Muscle of leg (tissue), 11 donors: ENCODE data around the gene SLC24A4. TPM values are rescaled to one million over a fixed set of nuclear protein-coding genes. Genes with fewer than 3 reads are reported as not detected.

Experiments used
- DNase-seq: peaks from one replicate; pipeline ENCODE4 v3.0.0; 2013
- H3K27ac ChIP-seq: one replicate; pipeline ENCODE4 v1.5.1; 2013; ENCODE audit warnings: mild to moderate bottlenecking, low read length, control low read depth
- H3K27me3 ChIP-seq: one replicate; pipeline ENCODE4 v1.6.1; 2013; ENCODE audit warnings: low read length; ENCODE audit not compliant: control insufficient read depth, insufficient read depth
- H3K36me3 ChIP-seq: one replicate; pipeline ENCODE4 v1.6.1; 2013; ENCODE audit warnings: low read length; ENCODE audit not compliant: control insufficient read depth, insufficient read depth
- H3K4me1 ChIP-seq: one replicate; pipeline ENCODE4 v1.6.1; 2013; ENCODE audit warnings: low read length; ENCODE audit not compliant: control insufficient read depth, insufficient read depth
- H3K4me3 ChIP-seq: one replicate; pipeline ENCODE4 v1.5.1; 2013; ENCODE audit warnings: low read length, control low read depth
- H3K9me3 ChIP-seq: replicated peaks from 2 replicates; pipeline ENCODE4 v1.6.1; 2013; ENCODE audit warnings: low read depth, low read length; ENCODE audit not compliant: control insufficient read depth
- WGBS: methylation state at CpG from one replicate; pipeline ENCODE4 v1.1.5; 2013; ENCODE audit warnings: missing lambda C conversion rate; ENCODE audit not compliant: insufficient coverage; 5-methylcytosine and 5-hydroxymethylcytosine counted together
- polyA plus RNA-seq, 8 donors: library from polyadenylated mRNA; unstranded; fragments of 120-200 nt; gene quantifications; one replicate each; pipeline versions ENCODE4 v1.2.1 to v1.2.3, GENCODE V29; 2013; ENCODE audit warnings: inconsistent platforms in 1 of 8, low replicate concordance in 1 of 8; ENCODE audit not compliant: insufficient read length in 8 of 8, insufficient read depth in 1 of 8
- total RNA-seq: library from RNA; stranded (reverse); fragments of 120-200 nt; gene quantifications from one replicate; pipeline ENCODE4 v1.2.4, GENCODE V29; 2013

The SLC24A4 gene
- total and polyA plus RNA-seq, 9 donors = 1.8 to 6.6 (median 2.9) TPM

DNA sequence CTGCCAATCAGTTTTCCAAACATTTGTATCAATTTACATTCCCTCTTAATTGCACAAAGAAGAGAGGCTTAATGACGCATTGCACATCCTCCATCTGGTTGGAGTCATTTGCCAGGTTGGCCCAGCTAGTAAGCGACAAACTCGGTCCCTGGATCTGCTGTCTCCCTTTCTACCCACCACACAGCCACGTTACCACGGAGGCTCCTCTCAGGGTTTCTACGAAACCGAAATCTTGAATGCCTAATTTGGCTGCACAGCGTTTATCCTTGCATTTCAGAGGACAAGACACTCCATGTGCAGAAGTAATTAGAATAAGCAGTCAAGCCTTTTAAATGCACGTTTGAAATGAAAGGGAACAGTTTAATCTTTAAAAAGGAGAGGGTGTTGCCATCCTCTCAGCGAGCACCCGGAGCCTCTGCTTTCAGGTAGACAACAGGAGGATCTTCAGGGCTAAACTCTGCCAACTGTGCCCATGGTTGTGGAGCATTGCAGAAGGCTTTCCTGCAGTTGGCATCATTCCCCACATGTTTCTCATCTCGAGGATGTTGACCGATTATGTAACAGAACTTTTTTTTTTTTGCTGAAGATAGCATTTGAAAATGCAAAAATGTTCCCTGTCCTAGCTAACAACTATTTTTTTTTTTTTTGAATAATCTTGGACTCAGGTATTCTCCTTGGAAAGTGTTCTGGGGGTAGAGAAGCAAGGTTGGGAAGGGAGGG, 37.8 kb downstream of the SLC24A4 start:
- no peaks in the 10 kb centered on the region for H3K9me3 ChIP-seq
- H3K4me3 ChIP-seq = no peak overlapping the region
- WGBS = 56% methylated on average over 8 of the region's 13 CpGs
- peaks cover 18% of the 10 kb centered on the region for H3K27me3 ChIP-seq
- no peaks in the 10 kb centered on the region for H3K36me3 ChIP-seq
- DNase-seq = no peak
- H3K4me1 ChIP-seq = no peaks in the 10 kb centered on the region
- H3K27ac ChIP-seq = no peak overlapping the region

GRCh38 chr14:92362781-92363235, 39.8 kb downstream of the SLC24A4 start:
- Histone ChIP-seq H3K4me3 (no peak overlapping the region), H3K36me3 (no peaks in the 10 kb centered on the region), H3K4me1 (peaks cover 2% of the 10 kb centered on the region), H3K27me3 (peaks cover 18% of the 10 kb centered on the region), H3K27ac (no peak overlapping the region), H3K9me3 (no peaks in the 10 kb centered on the region)
- WGBS = 82% methylated on average over 14 of the region's 14 CpGs
- peak; percentile 69 for DNase-seq

- no peak overlapping the region for H3K4me3 ChIP-seq
- WGBS = 50% methylated on average over 9 of the region's 11 CpGs
- H3K27ac ChIP-seq = no peak overlapping the region
- H3K9me3 ChIP-seq = no peaks in the 10 kb centered on the region
- H3K36me3 ChIP-seq = no peaks in the 10 kb centered on the region
- DNase-seq = peak; percentile 17
- H3K4me1 ChIP-seq = peaks cover 5% of the 10 kb centered on the region
- H3K27me3 ChIP-seq = peaks cover 20% of the 10 kb centered on the region
These were observed 43.3 kb downstream of the SLC24A4 start for GRCh38 chr14:92366237-92366636.

DNA sequence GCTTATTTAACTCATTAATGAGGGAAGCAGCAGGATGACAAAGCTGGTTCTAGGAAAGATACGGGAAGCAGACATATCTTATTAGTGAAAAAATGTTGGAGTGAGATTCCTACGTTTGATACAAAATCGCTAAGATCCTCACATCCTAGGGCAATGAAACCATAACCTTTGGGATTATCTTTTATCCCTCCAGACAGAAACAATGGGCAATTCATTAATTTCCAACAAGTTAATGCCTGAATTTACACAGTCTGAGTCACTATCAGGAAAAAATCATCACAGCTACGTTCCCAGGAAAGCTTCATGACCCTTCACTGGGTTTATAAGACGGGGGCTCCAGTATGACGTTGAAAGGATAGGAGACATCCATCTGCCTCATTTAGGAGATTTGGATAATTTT, 45.0 kb downstream of the SLC24A4 start:
- no peaks in the 10 kb centered on the region for H3K36me3 ChIP-seq
- no peak overlapping the region for H3K4me3 ChIP-seq
- H3K27ac ChIP-seq = no peak overlapping the region
- WGBS = 90% methylated on average over 2 of the region's 6 CpGs
- H3K9me3 ChIP-seq = no peaks in the 10 kb centered on the region
- peaks cover 12% of the 10 kb centered on the region for H3K27me3 ChIP-seq
- DNase-seq = no peak
- peaks cover 13% of the 10 kb centered on the region for H3K4me1 ChIP-seq

DNA sequence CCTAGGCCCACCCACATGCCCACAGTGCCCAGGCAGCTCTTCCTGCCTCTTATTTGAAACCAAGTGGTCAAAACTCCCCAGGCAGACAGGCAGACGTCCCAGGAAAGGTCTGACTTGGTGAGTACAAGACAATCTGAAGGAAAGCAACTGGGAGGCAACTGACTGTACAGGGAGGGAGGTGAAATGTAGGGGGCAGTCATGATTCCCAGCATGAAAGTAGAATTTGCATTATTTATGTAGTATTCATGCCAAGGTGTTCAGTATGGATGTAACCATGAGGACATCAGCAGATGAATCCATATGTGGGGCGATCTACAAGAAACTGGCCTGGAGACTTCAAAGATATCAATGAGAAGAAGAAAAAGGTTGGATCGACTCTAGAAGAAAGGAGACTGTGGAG, 46.1 kb downstream of the SLC24A4 start:
- Histone ChIP-seq H3K27me3 (peaks cover 7% of the 10 kb centered on the region), H3K4me3 (no peak overlapping the region), H3K27ac (no peak overlapping the region), H3K36me3 (no peaks in the 10 kb centered on the region), H3K4me1 (peaks cover 13% of the 10 kb centered on the region), H3K9me3 (no peaks in the 10 kb centered on the region)
- 67% methylated on average over 3 of the region's 3 CpGs for WGBS
- DNase-seq = no peak

GRCh38 chr14:92372230-92372629, 49.3 kb downstream of the SLC24A4 start:
- Histone ChIP-seq H3K4me3 (no peak overlapping the region), H3K27ac (no peak overlapping the region), H3K4me1 (peaks cover 11% of the 10 kb centered on the region), H3K36me3 (no peaks in the 10 kb centered on the region), H3K27me3 (peaks cover 6% of the 10 kb centered on the region), H3K9me3 (no peaks in the 10 kb centered on the region)
- DNase-seq = no peak
- no CpG with 5 or more reads among the region's 2 CpGs for WGBS

GRCh38 chr14:92373336-92373735, 50.4 kb downstream of the SLC24A4 start:
- Histone ChIP-seq H3K27ac (no peak overlapping the region), H3K36me3 (no peaks in the 10 kb centered on the region), H3K4me3 (no peak overlapping the region), H3K9me3 (no peaks in the 10 kb centered on the region), H3K27me3 (peaks cover 9% of the 10 kb centered on the region), H3K4me1 (peaks cover 11% of the 10 kb centered on the region)
- no peak for DNase-seq
- WGBS = no CpG with 5 or more reads among the region's 7 CpGs

GRCh38 chr14:92380131-92380530, 57.2 kb downstream of the SLC24A4 start:
- Histone ChIP-seq H3K4me3 (no peak overlapping the region), H3K4me1 (no peaks in the 10 kb centered on the region), H3K9me3 (no peaks in the 10 kb centered on the region), H3K36me3 (no peaks in the 10 kb centered on the region), H3K27me3 (peaks cover 4% of the 10 kb centered on the region), H3K27ac (no peak overlapping the region)
- no peak for DNase-seq
- 86% methylated on average over 9 of the region's 10 CpGs for WGBS

DNA sequence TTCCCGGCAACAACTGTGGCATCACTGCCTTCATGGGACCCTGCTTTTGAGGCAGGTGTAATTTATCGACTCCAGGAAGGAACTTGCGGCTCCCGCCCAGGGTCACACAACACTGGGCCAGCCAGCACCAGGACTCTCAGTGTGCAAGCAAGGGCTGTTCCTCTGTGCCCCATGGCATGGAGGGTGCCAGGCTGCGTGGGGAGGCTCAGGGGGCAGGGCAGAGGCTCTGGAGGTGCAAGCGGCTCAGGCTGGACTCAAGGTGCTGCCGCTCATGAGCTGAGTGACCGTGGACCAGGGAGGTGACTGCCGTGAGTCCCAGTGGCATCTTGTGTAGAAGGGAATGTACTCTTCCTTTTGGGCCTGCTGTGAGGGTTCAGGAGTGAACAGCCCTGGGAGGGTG, 57.6 kb downstream of the SLC24A4 start:
- DNase-seq = no peak
- no peaks in the 10 kb centered on the region for H3K36me3 ChIP-seq
- H3K27me3 ChIP-seq = peaks cover 4% of the 10 kb centered on the region
- H3K9me3 ChIP-seq = no peaks in the 10 kb centered on the region
- peaks cover 2% of the 10 kb centered on the region for H3K4me1 ChIP-seq
- no peak overlapping the region for H3K27ac ChIP-seq
- no peak overlapping the region for H3K4me3 ChIP-seq
- 96% methylated on average over 8 of the region's 9 CpGs for WGBS

DNA sequence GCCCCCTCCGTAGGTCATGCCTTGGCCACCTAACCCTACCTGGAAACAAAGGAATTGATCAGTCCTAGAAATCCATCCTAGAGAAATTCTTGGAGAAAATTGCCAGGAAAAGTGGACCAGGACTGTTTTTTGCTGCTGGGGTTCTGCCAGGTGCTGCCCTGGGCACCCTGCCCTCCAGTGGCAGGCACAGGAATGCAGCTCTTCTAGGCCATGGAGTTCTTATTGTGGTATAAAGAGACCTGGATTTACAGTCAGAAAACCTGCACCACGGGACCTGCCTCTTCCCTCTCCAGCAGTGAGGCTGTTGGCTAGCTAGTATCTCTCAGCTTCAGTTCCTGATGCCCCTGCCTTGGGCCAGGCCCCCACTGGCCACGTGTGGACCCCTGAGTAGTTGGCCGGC, 59.7 kb downstream of the SLC24A4 start:
- Histone ChIP-seq H3K27me3 (peaks cover 5% of the 10 kb centered on the region), H3K27ac (no peak overlapping the region), H3K4me3 (no peak overlapping the region), H3K4me1 (peaks cover 5% of the 10 kb centered on the region), H3K9me3 (no peaks in the 10 kb centered on the region), H3K36me3 (no peaks in the 10 kb centered on the region)
- no peak for DNase-seq
- WGBS = 63% methylated on average over 4 of the region's 4 CpGs

GRCh38 chr14:92383805-92384204, 60.8 kb downstream of the SLC24A4 start:
- H3K4me1 ChIP-seq = peaks cover 5% of the 10 kb centered on the region
- H3K9me3 ChIP-seq = no peaks in the 10 kb centered on the region
- no peak for DNase-seq
- 64% methylated on average over 6 of the region's 12 CpGs for WGBS
- H3K36me3 ChIP-seq = no peaks in the 10 kb centered on the region
- no peak overlapping the region for H3K27ac ChIP-seq
- H3K4me3 ChIP-seq = no peak overlapping the region
- H3K27me3 ChIP-seq = peaks cover 3% of the 10 kb centered on the region
